Measurements from ENCODE around the gene PLA2G5.

PLA2G5 gene

GRCh38 chr1:20090119-20090518 lies 20.1 kb downstream of the PLA2G5 start:
- no peak for DNase-seq (ENCODE audit: low spot score)

GRCh38 chr1:20090641-20091040 lies 20.6 kb downstream of the PLA2G5 start:
- no peak for DNase-seq (ENCODE audit: low spot score)

GRCh38 chr1:20093303-20093702 lies 23.3 kb downstream of the PLA2G5 start:
- DNase-seq (ENCODE audit: low spot score) = no peak

- DNase-seq (ENCODE audit: low spot score) = no peak
Measured at GRCh38 chr1:20093940-20094391, 24.0 kb downstream of the PLA2G5 start.

- DNase-seq (ENCODE audit: low spot score) = no peak
Measured at GRCh38 chr1:20095564-20096434, 25.8 kb downstream of the PLA2G5 start.

- DNase-seq (ENCODE audit: low spot score) = no peak
Measured at GRCh38 chr1:20096840-20097447, 26.9 kb downstream of the PLA2G5 start.

GRCh38 chr1:20099533-20099932 lies 29.5 kb downstream of the PLA2G5 start:
- no peak for DNase-seq (ENCODE audit: low spot score)

GRCh38 chr1:20100632-20101355 lies 30.8 kb downstream of the PLA2G5 start:
- DNase-seq (ENCODE audit: low spot score) = peak; percentile 66

- DNase-seq (ENCODE audit: low spot score) = peak; percentile 9
Measured at GRCh38 chr1:20102875-20103274, 32.9 kb downstream of the PLA2G5 start.

- no peak for DNase-seq (ENCODE audit: low spot score)
Measured at GRCh38 chr1:20105856-20106255, 35.9 kb downstream of the PLA2G5 start.

- no peak for DNase-seq (ENCODE audit: low spot score)
Measured at GRCh38 chr1:20107351-20107750, 37.4 kb downstream of the PLA2G5 start.

GRCh38 chr1:20107796-20108195 lies 37.8 kb downstream of the PLA2G5 start:
- no peak for DNase-seq (ENCODE audit: low spot score)

- DNase-seq (ENCODE audit: low spot score) = no peak
Measured at GRCh38 chr1:20108366-20109123, 38.6 kb downstream of the PLA2G5 start.

- DNase-seq (ENCODE audit: low spot score) = no peak
Measured at GRCh38 chr1:20109223-20109856, 39.3 kb downstream of the PLA2G5 start.

GRCh38 chr1:20110679-20111078 lies 40.7 kb downstream of the PLA2G5 start:
- DNase-seq (ENCODE audit: low spot score) = peak; percentile 73

GRCh38 chr1:20111452-20111851 lies 41.5 kb downstream of the PLA2G5 start:
- no peak for DNase-seq (ENCODE audit: low spot score)

- DNase-seq (ENCODE audit: low spot score) = peak; percentile 19
Measured at GRCh38 chr1:20112279-20113000, 42.4 kb downstream of the PLA2G5 start.

- DNase-seq (ENCODE audit: low spot score) = no peak
Measured at GRCh38 chr1:20114021-20114648, 44.1 kb downstream of the PLA2G5 start.

- no peak for DNase-seq (ENCODE audit: low spot score)
Measured at GRCh38 chr1:20115479-20115878, 45.5 kb downstream of the PLA2G5 start.

- DNase-seq (ENCODE audit: low spot score) = no peak
Measured at GRCh38 chr1:20115916-20116315, 45.9 kb downstream of the PLA2G5 start.
